IPS-NIHi7 (cell line): ENCODE data around the gene ANAPC7.
"Not testable (repeated sequence)": the region's sequence is repeated elsewhere in the genome, so short reads cannot be mapped to it uniquely, and the experiment has no call there.

Source experiments
- DNase-seq: peaks from one replicate; pipeline ENCODE4 v3.0.0; 2012; ENCODE audit warnings: mixed read lengths; ENCODE audit errors: extremely low spot score

The ANAPC7 gene

DNA sequence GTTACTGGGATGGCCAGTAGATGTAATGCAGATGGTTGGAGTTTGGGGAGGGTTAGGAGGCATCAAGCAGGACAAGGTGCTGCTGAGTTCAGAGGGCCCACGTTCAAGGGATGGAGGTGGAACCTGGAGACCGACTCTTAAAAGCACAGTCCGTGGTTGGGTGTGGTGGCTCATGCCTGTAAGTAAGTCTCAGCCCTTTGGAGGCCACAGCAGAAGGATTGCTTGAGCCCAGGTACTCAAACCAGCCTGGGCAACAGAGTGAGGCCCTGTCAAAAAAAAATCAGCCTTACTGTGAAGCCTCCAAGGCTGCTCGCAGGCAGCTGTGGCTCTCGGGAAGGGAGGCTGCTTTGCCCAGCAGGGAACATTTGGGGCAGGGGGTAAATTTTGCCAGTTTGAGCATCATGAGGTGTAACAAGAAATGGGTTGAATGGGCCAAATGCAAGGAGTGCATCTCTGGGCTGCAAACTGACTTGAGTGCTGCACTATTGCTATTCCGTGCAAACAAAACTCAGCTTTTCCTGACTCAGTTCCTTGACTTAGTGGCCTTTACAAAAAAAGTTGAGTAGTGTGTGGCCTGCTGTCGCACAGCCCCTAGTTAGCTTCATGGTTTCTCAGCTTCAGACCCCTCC lies 55.0 kb downstream of the ANAPC7 start:
- no peak for DNase-seq

DNA sequence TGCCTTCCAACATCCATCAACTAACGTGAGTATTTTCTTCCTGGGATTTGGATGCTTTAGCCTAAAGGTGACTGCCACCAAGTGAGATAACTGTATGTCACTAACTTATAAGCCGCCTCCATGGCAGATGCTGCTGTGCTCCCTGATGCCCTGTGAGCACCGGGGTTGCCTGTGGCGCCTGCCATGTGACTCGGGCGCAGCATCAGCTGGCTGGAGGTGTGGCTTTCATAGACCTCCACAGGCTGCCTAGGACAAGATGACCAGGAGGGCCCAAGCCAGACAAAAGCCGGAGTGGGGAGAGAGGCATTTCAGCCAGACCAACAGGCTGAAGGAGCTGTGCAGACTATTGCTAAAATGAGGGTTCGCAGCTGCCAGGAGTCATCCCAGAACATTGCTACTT lies 55.7 kb downstream of the ANAPC7 start:
- DNase-seq: no peak

DNA sequence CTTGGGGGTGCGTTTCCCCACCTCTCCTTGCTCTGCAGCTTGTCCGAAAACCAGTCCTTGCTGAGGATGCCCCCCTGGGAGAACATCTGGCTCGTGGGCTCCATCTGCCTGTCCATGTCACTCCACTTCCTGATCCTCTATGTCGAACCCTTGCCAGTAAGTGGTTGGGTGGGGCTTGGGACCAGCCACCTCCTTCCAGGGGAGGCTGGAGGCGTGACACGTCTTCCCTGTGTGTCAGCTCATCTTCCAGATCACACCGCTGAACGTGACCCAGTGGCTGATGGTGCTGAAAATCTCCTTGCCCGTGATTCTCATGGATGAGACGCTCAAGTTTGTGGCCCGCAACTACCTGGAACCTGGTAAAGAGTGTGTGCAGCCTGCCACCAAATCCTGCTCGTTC lies 57.5 kb downstream of the ANAPC7 start:
- DNase-seq: no peak

DNA sequence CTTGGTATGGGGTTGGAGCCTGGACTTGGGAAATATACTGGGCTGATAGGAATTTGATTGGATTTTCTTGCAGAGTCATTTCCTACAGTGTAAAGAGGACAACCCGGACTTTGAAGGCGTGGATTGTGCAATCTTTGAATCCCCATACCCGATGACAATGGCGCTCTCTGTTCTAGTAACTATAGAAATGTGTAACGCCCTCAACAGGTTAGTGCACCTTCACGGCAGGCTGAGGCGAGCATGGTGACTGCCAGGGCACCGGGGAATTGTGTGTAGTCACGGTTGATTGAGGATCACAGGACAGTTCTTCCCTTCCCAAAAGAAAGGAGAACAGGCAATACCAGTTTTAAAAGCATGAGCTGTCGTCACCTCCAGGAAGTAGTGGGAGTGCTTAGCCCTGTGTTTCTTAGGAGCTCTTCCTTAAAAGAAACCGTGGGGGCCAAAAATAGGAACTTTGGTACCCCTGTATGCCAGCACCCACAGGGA lies 58.3 kb downstream of the ANAPC7 start:
- DNase-seq: no peak

DNA sequence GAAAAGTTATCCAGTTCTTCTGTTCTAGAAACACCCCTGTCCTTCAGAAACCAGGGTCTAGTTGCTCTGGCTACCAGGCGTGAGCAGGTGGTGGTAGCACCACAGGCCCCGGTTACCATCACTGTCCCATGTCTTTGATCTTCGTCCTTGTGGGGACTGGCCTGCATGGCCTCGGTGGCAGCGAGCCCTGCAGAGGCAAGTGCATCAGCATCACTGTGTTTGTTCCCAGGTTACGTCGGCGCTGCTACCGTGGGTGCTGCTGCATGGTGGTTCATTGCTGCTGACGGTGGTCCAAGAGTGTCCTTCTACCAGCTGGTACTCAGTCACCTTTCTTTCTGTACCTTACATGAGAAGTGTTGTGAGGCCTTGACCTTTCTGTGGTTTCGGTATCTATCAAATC lies 58.9 kb downstream of the ANAPC7 start:
- DNase-seq: no peak

DNA sequence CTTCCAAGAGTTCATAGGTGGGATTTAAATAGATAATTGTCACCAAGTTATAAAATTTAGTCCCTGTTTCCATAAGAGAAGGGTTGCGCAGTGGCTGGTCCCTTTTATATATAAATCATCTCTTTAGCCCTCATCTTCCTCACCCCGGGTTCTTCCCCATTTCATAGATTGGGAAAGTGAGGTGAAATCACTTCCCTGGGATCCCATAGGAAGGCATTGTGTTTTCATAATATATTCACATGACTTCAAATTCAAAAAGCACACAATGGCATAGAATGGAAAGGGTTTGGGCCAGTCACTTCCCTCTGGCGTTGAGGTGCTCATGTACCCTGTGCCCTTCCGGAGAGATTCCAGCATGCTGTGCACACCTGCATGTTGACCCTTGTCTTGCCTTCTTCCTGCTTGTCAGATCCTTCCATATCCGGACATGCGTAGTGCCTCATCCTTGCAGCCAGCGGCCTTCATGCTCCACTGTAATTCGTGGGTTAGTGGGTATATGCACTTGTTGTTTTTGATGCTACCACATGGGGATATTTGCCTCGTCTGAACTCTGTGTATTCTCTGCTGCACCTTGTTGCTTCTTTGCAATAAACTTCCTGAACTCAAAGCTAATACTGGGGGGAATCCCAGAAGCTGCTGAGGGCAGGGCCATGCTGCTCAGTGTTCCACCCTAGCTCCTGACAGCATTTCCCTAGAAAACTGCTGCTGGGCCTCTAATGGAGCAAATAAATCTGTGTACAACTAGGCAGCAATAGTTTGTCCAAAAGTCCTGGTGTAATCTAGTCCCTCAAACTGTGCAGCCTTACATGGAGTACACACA lies 59.6 kb downstream of the ANAPC7 start:
- DNase-seq: no peak

DNA sequence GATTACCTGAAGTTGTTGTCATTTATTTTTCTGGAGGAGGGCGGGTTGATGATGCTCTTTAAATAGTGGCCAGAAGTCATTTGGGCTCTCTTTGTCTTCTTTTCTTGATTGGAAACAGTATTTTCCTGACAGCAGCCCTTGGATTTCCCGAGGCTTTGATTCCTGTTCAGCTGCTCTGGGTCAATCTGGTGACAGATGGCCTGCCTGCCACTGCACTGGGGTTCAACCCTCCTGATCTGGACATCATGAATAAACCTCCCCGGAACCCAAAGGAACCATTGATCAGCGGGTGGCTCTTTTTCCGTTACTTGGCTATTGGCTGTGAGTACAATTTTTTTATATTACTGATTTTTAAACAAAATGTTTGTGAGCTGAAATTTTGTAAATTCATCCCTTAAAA lies 60.4 kb downstream of the ANAPC7 start:
- no peak for DNase-seq

DNA sequence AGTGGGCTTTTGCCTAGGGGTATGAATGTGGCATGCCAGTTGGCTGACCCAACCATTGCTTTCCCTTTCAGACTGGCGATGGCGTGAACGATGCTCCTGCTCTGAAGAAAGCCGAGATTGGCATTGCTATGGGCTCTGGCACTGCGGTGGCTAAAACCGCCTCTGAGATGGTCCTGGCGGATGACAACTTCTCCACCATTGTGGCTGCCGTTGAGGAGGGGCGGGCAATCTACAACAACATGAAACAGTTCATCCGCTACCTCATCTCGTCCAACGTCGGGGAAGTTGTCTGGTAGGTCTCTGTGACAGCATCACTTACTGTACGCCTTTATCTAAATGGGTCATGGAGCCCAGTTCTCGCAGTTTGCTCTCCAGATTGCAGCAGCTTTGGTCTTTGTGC lies 61.4 kb downstream of the ANAPC7 start:
- DNase-seq: no peak

DNA sequence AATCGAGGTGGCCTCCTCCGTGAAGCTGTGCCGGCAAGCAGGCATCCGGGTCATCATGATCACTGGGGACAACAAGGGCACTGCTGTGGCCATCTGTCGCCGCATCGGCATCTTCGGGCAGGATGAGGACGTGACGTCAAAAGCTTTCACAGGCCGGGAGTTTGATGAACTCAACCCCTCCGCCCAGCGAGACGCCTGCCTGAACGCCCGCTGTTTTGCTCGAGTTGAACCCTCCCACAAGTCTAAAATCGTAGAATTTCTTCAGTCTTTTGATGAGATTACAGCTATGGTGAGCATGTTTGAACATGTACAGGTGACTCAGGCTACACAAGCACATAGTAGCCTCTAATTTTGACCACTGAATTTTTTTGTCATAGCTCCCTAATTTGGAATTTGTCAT lies 62.8 kb downstream of the ANAPC7 start:
- DNase-seq: no peak

DNA sequence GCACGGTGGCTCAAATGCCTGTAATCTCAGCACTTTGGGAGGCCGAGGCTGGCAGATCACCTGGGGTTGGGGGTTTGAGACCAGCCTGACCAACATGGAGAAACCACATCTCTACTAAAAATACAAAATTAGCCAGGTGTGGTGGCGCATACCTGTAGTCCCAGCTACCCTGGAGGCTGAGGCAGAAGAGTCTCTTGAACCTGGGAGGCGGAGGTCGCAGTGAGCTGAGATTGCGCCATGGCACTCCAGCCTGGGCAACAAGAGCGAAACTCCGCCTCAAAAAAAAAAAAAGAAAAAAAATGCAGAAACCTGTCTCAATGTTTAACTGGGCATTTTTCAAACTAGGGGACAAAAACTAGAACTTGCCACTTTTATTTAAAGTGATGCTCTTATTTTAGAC lies 63.2 kb downstream of the ANAPC7 start:
- not testable (repeated sequence) for DNase-seq

DNA sequence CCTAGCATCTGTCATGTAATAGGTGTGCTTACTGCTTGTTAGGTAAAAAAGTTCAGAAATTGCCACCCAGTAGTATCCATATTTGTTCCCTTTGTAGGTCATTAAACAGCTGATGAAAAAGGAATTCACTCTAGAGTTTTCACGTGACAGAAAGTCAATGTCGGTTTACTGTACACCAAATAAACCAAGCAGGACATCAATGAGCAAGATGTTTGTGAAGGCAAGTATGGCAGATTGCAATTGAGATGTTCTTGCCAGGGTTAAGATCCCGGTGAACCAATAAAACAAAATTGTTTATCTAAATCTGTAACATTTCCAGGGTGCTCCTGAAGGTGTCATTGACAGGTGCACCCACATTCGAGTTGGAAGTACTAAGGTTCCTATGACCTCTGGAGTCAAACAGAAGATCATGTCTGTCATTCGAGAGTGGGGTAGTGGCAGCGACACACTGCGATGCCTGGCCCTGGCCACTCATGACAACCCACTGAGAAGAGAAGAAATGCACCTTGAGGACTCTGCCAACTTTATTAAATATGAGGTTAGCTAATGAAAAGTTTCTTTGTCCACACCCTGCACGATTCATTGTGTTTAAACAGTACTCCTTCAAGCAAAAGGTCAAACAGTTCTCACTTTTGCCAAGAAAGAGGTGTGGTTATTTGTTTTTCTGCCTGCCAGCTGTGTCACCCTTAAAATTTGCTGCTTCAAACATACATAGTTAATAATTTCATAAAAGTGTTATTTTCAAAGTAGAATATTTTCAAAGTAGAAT lies 64.1 kb downstream of the ANAPC7 start:
- no peak for DNase-seq

DNA sequence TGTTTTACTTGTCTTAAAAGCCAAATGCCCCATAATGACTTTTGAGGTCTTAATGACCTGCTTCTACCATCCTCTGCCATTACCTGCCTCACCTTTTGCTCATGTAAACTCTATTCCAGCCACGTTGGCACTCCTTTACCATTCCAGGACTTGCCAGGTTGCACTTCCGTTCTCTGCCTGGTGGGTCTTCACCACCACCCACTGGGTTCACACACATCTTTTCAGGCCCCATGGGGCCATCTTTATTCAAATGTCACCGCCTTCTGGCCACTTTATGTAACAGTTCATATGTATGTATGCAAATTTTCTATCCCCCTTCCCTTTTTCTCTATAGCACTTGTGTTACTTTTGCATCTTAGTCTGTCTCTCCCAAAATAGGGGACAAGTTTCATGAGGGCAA lies 64.8 kb downstream of the ANAPC7 start:
- DNase-seq: no peak

DNA sequence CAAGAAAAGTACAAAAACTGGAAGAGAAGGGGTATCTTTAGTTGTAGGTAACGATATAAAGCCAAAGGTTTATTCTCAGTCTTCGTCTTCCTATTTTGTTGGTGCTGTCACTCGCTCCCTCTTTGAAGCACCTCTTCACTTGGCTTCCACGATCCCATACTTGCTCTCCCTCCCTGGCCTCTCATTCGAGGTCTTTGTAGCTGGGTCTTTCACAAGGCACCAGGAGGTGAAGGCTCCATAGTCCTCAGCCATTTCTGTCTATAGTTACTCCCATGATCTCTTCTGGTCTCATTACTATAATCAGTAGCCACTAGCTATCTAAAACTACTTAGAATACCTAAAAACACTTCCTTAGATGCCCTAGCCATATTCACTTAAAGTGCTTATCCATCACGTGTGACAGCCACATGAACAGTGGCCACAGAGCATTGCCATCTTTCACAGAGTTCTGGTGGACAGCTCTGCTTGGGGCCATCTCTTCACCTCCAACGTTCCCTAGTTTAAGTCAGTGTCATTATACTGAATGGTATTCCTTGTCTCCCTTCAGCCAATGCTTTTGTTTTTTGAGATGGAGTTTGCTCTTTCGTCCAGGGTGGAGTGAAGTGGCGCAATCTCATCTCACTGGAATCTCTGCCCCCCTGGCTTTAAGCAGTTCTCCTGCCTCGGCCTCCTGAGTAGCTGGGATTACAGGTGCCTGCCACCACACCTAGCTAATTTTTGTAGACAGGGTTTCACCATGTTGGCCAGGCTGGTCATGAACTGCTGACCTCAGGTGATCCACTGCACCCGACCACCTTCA lies 65.4 kb downstream of the ANAPC7 start:
- no peak for DNase-seq

DNA sequence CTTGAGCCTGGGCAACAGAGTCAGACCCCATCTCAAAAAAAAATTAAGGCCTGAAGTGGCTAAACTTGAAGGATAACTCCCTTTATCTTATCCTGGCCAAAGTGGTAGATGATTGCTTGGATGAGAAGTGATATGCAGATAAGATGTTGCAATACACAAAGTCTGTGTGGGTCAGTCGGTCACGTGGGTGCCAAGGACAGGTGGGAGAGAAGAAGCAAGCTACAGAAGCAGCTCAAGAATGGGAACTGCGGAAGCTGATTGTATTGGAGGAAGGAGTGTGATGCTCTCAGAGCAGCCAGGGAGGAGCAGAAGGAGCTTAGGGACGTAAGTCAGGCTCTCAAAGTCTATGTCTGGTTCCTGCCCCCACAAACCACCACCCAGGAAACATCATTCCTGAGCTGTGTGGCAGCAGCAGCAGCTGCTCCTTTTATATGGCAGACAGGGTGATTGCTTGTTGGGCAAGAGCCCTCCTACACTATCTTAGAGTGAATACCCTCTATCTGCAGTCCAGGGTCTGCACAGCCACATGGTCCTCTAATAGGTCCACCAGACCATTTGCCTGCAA lies 67.9 kb downstream of the ANAPC7 start:
- no peak for DNase-seq

DNA sequence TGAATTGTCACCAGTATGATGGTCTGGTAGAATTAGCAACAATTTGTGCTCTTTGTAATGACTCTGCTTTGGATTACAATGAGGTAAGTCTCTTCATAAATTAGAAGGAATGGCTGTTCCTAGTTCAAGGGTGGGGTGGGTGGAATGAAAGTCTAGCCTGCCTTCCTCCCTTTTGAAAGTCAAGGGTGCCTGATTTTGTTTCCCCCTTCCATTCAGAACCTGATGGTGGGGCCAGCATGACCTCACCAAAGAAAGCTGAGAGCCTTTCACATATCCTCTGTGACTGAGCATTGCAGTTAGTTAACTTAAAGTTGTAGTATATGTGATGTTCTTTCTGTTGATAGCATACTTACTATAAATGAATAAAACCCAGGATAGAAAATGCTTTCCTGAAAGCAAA lies 70.3 kb downstream of the ANAPC7 start:
- no peak for DNase-seq

DNA sequence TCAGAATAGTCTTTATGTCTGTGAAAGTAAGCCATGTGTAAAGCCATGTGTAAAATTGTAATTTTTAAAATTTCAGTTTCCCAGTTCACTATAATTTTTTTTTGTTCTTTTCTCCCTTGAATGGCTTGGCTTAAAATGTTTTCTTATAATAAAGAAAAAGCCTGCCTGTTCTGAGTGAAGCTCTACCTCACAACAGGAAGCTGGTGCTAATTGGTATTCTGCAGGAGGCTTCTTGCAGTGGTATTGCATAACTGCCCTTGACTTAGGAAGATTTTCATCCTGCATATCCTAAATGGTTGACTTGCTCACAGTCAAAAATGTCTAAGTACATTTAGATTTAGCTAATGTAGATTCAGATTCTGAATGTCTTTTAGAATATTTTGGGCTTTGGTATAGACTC lies 73.0 kb downstream of the ANAPC7 start:
- DNase-seq: no peak

DNA sequence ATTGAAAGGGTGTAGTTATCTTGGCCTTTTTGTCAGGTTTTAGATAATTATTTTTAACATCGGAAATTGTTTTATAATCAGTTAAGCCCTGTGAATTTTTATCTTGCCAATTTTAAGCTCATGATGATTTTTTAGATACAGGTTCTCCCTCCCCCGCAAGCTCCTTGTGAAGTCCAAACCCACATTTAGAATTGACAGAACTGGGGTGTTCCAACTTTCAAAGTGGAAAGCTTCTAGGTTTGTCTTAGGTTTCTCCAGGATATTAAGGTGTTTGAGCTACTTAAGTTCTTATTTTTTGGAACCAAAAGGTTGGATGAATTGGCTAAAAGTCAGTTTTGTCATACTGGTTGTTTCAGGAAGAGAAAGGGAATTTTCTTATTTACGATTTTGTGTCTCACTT lies 73.4 kb downstream of the ANAPC7 start:
- DNase-seq: no peak

DNA sequence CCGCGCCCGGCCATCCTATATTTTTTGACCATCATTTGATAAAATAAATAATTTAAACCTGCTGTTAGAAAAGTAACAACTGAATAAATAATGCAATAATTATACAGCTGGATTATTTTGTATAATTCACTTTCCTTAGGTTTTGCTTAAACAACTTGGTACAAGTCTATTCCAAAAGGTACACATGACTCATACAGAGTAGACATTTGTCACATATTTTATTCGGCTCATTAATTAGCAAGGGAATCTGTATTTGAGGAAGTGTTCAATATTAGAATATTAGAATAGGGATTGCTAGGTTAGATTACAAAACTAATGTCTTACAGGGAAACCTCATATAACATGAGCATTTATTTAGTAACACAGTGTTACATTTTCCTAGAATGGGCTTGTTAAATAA lies 73.8 kb downstream of the ANAPC7 start:
- DNase-seq: no peak
